ENCODE data around the gene GTPBP3.

GTPBP3 gene

DNA sequence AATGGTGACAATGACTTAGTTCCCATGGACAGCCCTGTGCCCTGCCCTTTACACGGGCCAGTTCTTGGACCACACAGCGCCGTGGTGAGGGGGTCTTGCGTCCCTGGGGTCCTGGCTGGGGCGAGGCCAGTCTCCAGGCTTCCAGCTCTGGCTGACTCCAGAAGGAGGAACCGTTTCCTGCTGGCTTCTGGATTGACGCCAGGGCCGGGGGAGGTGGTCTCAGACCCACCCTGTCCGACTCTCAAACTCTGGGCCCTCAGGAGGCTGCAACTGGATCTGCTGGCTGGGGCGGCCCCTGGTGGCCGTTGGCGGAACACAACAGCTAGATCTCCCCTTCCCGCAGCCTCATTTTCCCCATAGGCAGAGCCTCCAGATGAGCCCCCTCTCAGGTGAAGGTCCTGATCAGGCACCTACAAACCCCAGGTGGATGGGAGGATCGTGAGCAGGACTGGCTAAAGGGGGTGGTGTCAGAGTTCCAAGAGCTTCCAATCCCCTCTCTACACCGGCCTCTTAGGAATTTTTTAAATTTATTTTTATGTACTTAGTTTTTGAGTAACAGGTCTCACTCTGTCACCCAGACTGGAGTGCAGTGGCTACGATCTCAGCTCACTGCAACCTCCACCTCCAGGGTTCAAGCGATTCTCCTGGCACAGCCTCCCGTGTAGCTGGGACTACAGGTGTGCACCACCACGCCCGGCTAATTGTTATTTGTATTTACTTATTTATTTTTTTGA, 48.7 kb downstream of the GTPBP3 start:
- no peak overlapping the region for H3K27ac ChIP-seq
- TF ChIP-seq, protein P1, sequence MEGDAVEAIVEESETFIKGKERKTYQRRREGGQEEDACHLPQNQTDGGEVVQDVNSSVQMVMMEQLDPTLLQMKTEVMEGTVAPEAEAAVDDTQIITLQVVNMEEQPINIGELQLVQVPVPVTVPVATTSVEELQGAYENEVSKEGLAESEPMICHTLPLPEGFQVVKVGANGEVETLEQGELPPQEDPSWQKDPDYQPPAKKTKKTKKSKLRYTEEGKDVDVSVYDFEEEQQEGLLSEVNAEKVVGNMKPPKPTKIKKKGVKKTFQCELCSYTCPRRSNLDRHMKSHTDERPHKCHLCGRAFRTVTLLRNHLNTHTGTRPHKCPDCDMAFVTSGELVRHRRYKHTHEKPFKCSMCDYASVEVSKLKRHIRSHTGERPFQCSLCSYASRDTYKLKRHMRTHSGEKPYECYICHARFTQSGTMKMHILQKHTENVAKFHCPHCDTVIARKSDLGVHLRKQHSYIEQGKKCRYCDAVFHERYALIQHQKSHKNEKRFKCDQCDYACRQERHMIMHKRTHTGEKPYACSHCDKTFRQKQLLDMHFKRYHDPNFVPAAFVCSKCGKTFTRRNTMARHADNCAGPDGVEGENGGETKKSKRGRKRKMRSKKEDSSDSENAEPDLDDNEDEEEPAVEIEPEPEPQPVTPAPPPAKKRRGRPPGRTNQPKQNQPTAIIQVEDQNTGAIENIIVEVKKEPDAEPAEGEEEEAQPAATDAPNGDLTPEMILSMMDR (IDR thresholded peaks at IDR 0.05): peak; percentile 96
- no peak for TF ChIP-seq ZFX (IDR thresholded peaks at IDR 0.05; ENCODE audit: borderline replicate concordance)

- H3K27ac ChIP-seq: no peak overlapping the region
Observed at GRCh38 chr19:17389288-17389687, 51.9 kb downstream of the GTPBP3 start.

GRCh38 chr19:17389957-17390664, 52.8 kb downstream of the GTPBP3 start:
- H3K27ac ChIP-seq: no peak overlapping the region
- TF ChIP-seq, protein P1 (IDR thresholded peaks at IDR 0.05): no peak

More at GRCh38 chr19:17389288-17389687, 51.9 kb downstream of the GTPBP3 start:
- TF ChIP-seq ZFX (IDR thresholded peaks at IDR 0.05; ENCODE audit: borderline replicate concordance): no peak
- TF ChIP-seq, protein P1 (IDR thresholded peaks at IDR 0.05): no peak

- TF ChIP-seq, protein P1 (IDR thresholded peaks at IDR 0.05): peak; percentile 91
- TF ChIP-seq ZFX (IDR thresholded peaks at IDR 0.05; ENCODE audit: borderline replicate concordance): no peak
- H3K27ac ChIP-seq: no peak overlapping the region
Observed at GRCh38 chr19:17390665-17391370, 53.5 kb downstream of the GTPBP3 start.

DNA sequence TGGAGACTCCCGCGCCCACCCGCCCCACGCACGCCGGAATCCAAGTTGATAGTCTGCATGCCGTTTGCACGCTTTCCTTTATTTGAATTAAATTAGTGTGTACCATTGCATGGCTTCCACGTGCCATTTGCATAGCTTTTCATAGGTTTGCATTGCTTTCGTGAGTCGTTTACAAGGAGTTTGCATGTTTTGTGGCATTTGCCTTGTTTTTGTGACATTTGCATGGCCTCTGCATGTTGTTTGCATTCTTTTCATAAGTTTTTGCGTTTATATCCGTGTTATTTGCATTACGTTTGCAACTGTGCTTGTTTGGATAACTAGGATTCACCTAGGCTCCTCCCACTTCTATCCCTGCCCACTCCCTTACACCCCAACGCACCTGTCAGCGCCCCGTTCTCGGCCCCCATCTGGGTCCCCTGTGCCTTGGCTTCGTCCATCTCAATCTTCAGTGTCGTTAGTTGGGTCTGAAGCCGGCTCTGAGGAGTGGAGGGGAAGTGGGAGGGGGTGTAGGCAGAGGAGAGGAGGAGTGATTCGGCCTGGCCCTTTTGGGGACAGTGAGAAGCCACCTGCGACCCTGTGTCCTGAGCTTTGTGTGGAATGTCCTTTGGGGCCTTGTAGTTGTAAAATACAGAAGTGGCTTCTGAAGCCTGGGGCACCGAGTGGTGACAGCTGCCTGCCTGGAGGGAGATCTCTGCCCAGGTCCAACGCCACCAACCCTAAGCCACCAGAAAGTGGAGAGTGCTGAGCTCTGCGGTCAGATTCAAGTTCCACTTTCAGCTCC, 54.2 kb downstream of the GTPBP3 start:
- no peak overlapping the region for H3K27ac ChIP-seq

More for the DNA sequence above, 54.2 kb downstream of the GTPBP3 start:
- TF ChIP-seq ZFX (IDR thresholded peaks at IDR 0.05; ENCODE audit: borderline replicate concordance): no peak
- TF ChIP-seq, protein P1 (IDR thresholded peaks at IDR 0.05): peak; percentile 70

All from 22Rv1 (cell line).